Astrocyte (in vitro differentiated cells and primary cell): ENCODE measurements around the gene ANXA10.

Experiments used
- EZH2 ChIP-seq: IDR thresholded peaks from 2 replicates; pipeline ENCODE4 v1.6.1; 2012; ENCODE audit warnings: mild to moderate bottlenecking, low read length, inconsistent platforms; ENCODE audit not compliant: insufficient read depth
- TF ChIP-seq, protein P1 (sequence below): IDR thresholded peaks from 2 replicates; pipeline ENCODE4 v1.5.1; 2011; ENCODE audit warnings: low read depth, mild to moderate bottlenecking, inconsistent platforms, low read length, moderate library complexity; ENCODE audit not compliant: insufficient read depth

GRCh38 chr4:168143601-168144000 lies 51.3 kb downstream of the ANXA10 start:
- TF ChIP-seq, protein P1, sequence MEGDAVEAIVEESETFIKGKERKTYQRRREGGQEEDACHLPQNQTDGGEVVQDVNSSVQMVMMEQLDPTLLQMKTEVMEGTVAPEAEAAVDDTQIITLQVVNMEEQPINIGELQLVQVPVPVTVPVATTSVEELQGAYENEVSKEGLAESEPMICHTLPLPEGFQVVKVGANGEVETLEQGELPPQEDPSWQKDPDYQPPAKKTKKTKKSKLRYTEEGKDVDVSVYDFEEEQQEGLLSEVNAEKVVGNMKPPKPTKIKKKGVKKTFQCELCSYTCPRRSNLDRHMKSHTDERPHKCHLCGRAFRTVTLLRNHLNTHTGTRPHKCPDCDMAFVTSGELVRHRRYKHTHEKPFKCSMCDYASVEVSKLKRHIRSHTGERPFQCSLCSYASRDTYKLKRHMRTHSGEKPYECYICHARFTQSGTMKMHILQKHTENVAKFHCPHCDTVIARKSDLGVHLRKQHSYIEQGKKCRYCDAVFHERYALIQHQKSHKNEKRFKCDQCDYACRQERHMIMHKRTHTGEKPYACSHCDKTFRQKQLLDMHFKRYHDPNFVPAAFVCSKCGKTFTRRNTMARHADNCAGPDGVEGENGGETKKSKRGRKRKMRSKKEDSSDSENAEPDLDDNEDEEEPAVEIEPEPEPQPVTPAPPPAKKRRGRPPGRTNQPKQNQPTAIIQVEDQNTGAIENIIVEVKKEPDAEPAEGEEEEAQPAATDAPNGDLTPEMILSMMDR, result no peak
- TF ChIP-seq EZH2, result no peak
